ENCODE data around the gene MREG.

DNA sequence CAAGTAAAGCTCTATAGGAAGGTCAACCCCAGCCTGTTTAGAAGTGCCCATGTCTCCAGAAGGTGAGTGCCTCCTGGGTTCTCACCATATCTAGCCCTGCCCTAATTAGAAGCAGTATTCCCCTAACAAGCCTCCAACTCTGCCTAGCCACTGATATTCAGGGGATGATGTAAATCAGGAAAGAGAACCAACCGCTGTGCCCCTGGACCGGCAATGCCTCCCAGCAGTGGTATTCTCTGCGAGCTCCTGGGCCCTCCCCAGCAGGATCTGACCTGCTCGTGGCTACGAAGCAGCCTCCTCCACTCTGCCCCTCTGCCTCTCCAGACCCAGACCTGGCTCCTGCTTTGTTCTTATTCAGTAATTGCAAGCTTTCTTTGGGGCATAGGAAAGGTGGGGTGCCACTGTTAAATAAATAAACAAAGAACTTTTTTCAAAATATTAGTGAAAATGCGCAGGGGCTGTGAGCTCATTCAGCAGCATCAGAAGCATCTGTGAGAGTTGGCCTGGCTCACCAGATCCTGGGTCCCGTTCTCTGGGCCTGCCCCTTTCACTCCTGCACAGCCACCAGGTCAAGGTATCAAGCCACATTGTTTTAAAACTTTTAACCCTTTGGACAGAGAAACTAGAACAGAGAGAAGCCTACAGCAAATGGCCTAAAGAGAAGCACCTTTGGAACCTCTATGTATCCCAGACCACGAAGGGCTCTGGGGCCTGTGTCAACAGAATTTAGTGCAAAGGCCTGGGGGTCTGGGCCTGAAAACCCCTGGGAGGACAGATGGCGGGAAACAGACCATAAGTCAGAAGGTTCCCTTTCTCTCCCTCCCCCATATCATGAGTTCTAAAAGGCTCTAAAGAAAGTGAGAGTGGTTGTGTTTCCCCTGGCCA, 11.9 kb downstream of the MREG start:
- TF ChIP-seq, protein P1, sequence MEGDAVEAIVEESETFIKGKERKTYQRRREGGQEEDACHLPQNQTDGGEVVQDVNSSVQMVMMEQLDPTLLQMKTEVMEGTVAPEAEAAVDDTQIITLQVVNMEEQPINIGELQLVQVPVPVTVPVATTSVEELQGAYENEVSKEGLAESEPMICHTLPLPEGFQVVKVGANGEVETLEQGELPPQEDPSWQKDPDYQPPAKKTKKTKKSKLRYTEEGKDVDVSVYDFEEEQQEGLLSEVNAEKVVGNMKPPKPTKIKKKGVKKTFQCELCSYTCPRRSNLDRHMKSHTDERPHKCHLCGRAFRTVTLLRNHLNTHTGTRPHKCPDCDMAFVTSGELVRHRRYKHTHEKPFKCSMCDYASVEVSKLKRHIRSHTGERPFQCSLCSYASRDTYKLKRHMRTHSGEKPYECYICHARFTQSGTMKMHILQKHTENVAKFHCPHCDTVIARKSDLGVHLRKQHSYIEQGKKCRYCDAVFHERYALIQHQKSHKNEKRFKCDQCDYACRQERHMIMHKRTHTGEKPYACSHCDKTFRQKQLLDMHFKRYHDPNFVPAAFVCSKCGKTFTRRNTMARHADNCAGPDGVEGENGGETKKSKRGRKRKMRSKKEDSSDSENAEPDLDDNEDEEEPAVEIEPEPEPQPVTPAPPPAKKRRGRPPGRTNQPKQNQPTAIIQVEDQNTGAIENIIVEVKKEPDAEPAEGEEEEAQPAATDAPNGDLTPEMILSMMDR (conservative IDR thresholded peaks at IDR 0.05; ENCODE audit: low read depth in 2 of 2), result no peak
- TF ChIP-seq EZH2 (IDR thresholded peaks at IDR 0.05; ENCODE audit: low read depth, unreplicated experiment), result no peak
- TF ChIP-seq NANOG (IDR thresholded peaks at IDR 0.05; ENCODE audit: borderline replicate concordance), result no peak
- TF ChIP-seq POLR2AphosphoS5 (IDR thresholded peaks at IDR 0.05; ENCODE audit: low read depth), result no peak
- no peak for TF ChIP-seq ETS1 (IDR thresholded peaks at IDR 0.05)
- no peak for TF ChIP-seq REST (IDR thresholded peaks at IDR 0.05; ENCODE audit: unreplicated experiment)
- TF ChIP-seq JUNB (IDR thresholded peaks at IDR 0.05; ENCODE audit: unreplicated experiment), result no peak
- no peak for TF ChIP-seq CREB1 (CRISPR knock-in tag; IDR thresholded peaks at IDR 0.05; ENCODE audit: low read depth)

All from GM23338 (cell line).